Measurements from ENCODE around the gene ADISSP.

DNA sequence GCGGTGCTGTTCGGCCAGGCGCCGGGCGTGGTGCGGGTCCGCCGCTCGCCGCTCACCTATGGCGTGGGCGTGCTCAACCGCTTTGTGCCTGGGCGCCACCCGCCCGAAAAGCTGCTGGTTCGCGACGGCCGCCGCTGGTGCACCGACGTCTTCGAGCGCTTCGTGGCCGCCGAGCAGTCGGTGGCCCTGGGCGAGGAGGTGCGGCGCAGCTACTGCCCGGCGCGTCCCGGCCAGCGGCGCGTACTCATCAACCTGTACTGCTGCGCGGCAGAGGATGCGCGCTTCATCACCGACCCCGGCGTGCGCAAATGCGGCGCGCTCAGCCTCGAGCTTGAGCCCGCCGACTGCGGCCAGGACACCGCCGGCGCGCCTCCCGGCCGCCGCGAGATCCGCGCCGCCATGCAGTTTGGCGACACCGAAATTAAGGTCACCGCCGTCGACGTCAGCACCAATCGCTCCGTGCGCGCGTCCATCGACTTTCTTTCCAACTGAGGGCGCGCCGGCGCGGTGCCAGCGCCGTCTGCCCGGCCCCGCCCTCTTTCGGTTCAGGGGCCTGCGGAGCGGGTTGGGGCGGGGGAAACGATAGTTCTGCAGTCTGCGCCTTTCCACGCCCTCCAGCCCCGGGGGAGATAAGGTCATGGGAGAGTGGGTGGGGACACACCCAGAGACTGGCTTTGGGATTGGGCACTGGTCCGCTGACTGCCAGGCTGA is 15.7 kb downstream of the ADISSP start:
- TF ChIP-seq ZNF629 (tag by site-specific recombination; IDR thresholded peaks at IDR 0.05), result no peak
- no peak for TF ChIP-seq ZBTB1 (tag by site-specific recombination; IDR thresholded peaks at IDR 0.05)
